ENCODE data around the gene MBP.

The MBP gene

GRCh38 chr18:77066689-77067088, 65.9 kb downstream of the MBP start:
- no peak for DNase-seq
- intact Hi-C loops (cut with DNase I; ENCODE audit: low total_unique reads), result loop anchor here (5.0 kb wide), 1 partner anchor 66 kb away; the partner anchor contains the start of gene MBP
- Histone ChIP-seq H3K27ac (peak overlapping the region; percentile 68 to 73), H3K9me3 (no peaks in the 10 kb centered on the region), H3K4me1 (peaks cover 0 to 39% (median 28%) of the 10 kb centered on the region in 4 donors), H3K4me3 (no peak overlapping the region), H3K27me3 (no peaks in the 10 kb centered on the region), H3K36me3 (peaks cover 0 to 16% (median 0%) of the 10 kb centered on the region in 3 donors)
- no peak for TF ChIP-seq CTCF (IDR thresholded peaks at IDR 0.05)

GRCh38 chr18:77066101-77066500, 66.5 kb downstream of the MBP start:
- H3K27me3 ChIP-seq, result no peaks in the 10 kb centered on the region
- no peak for DNase-seq
- H3K4me1 ChIP-seq, result peaks cover 0 to 33% (median 22%) of the 10 kb centered on the region in 4 donors
- H3K4me3 ChIP-seq, result no peak overlapping the region
- intact Hi-C loops (cut with DNase I; ENCODE audit: low total_unique reads), result loop anchor here (5.0 kb wide), 1 partner anchor 66 kb away; the partner anchor contains the start of gene MBP
- peaks cover 0 to 16% (median 0%) of the 10 kb centered on the region in 3 donors for H3K36me3 ChIP-seq
- no peak for TF ChIP-seq CTCF (IDR thresholded peaks at IDR 0.05)
- no peaks in the 10 kb centered on the region for H3K9me3 ChIP-seq
- H3K27ac ChIP-seq, result peak overlapping the region; percentile 68 to 73

GRCh38 chr18:77065221-77065981, 67.2 kb downstream of the MBP start:
- Histone ChIP-seq H3K27me3 (no peaks in the 10 kb centered on the region), H3K4me3 (no peak overlapping the region), H3K27ac (peak overlapping the region; percentile 27 to 68), H3K9me3 (no peaks in the 10 kb centered on the region), H3K36me3 (peaks cover 0 to 16% (median 0%) of the 10 kb centered on the region in 3 donors), H3K4me1 (peaks cover 0 to 30% (median 20%) of the 10 kb centered on the region in 4 donors)
- intact Hi-C loops (cut with DNase I; ENCODE audit: low total_unique reads), result loop anchor here (5.0 kb wide), 1 partner anchor 67 kb away; the partner anchor contains the start of gene MBP
- TF ChIP-seq CTCF (IDR thresholded peaks at IDR 0.05), result no peak
- DNase-seq, result peak in 1 of 2 donors; percentile 69

GRCh38 chr18:77063260-77063659, 69.3 kb downstream of the MBP start:
- no peaks in the 10 kb centered on the region for H3K9me3 ChIP-seq
- intact Hi-C loops (cut with DNase I; ENCODE audit: low total_unique reads), result no loop called here
- no peak overlapping the region for H3K27ac ChIP-seq
- H3K36me3 ChIP-seq, result peaks cover 0 to 16% (median 0%) of the 10 kb centered on the region in 3 donors
- H3K27me3 ChIP-seq, result no peaks in the 10 kb centered on the region
- peaks cover 0 to 39% (median 22%) of the 10 kb centered on the region in 4 donors for H3K4me1 ChIP-seq
- no peak overlapping the region for H3K4me3 ChIP-seq
- TF ChIP-seq CTCF (IDR thresholded peaks at IDR 0.05), result no peak
- no peak for DNase-seq

- peaks cover 0 to 36% (median 16%) of the 10 kb centered on the region in 4 donors for H3K4me1 ChIP-seq
- intact Hi-C loops (cut with DNase I; ENCODE audit: low total_unique reads), result no loop called here
- H3K4me3 ChIP-seq, result no peak overlapping the region
- no peak overlapping the region for H3K27ac ChIP-seq
- H3K9me3 ChIP-seq, result no peaks in the 10 kb centered on the region
- peaks cover 0 to 16% (median 0%) of the 10 kb centered on the region in 3 donors for H3K36me3 ChIP-seq
- H3K27me3 ChIP-seq, result no peaks in the 10 kb centered on the region
- TF ChIP-seq CTCF (IDR thresholded peaks at IDR 0.05), result no peak
- DNase-seq, result no peak
Measured at GRCh38 chr18:77062518-77063003, 70.0 kb downstream of the MBP start.
